GM12874 (cell line): Measurements from ENCODE around the gene NFXL1.

Experiments used
- CTCF ChIP-seq: IDR thresholded peaks from 2 replicates; pipeline ENCODE4 v1.5.1; 2011; ENCODE audit warnings: low read depth, mild to moderate bottlenecking, control low read depth, low read length, moderate library complexity; ENCODE audit not compliant: insufficient read depth

NFXL1 gene

GRCh38 chr4:47914220-47914925 is at the start of gene NFXL1:
Gene NFXL1, minus strand, starts transcription at chr4:47914583. Its CDS starts 380 bp downstream, at chr4:47914203.
- TF ChIP-seq CTCF = no peak

GRCh38 chr4:47954677-47955076 is 40.3 kb upstream of the NFXL1 start:
- no peak for TF ChIP-seq CTCF

- no peak for TF ChIP-seq CTCF
These were observed 39.9 kb upstream of the NFXL1 start for GRCh38 chr4:47954245-47954644.

GRCh38 chr4:47945930-47946726 is 31.7 kb upstream of the NFXL1 start:
- TF ChIP-seq CTCF = peak; percentile 15; the same call in 1 of the 2 replicates

GRCh38 chr4:47942081-47942819 is 27.9 kb upstream of the NFXL1 start:
- TF ChIP-seq CTCF = no peak

GRCh38 chr4:47939456-47939855 is 25.1 kb upstream of the NFXL1 start:
- no peak for TF ChIP-seq CTCF

- no peak for TF ChIP-seq CTCF
These were observed 22.0 kb upstream of the NFXL1 start for GRCh38 chr4:47936336-47936735.
